WERI-Rb-1 (cell line): ENCODE measurements around the gene FNIP2.

Experiments used
- DNase-seq: peaks from one replicate; pipeline ENCODE4 v3.0.0-alpha.2; 2020
- H3K27ac ChIP-seq: fragments of 250-450 bp; sonication (Bioruptor Pico); 2 replicates; pipeline ENCODE4 v1.5.1; 2020; ENCODE audit warnings: mild to moderate bottlenecking, moderate library complexity
- H3K27me3 ChIP-seq: fragments of 250-450 bp; sonication (Bioruptor Pico); 2 replicates; pipeline ENCODE4 v1.5.1; 2021; ENCODE audit warnings: mild to moderate bottlenecking, low read depth, moderate library complexity; ENCODE audit not compliant: insufficient read depth, severe bottlenecking
- H3K36me3 ChIP-seq: fragments of 250-450 bp; sonication (Bioruptor Pico); 2 replicates; pipeline ENCODE4 v1.5.1; 2020; ENCODE audit warnings: mild to moderate bottlenecking, moderate library complexity
- H3K4me3 ChIP-seq: 2 replicates; pipeline ENCODE4 v1.5.1; 2011; ENCODE audit warnings: low read depth, mild to moderate bottlenecking, control low read depth, low read length
- H3K9me3 ChIP-seq: fragments of 250-450 bp; sonication (Bioruptor Pico); 2 replicates; pipeline ENCODE4 v1.5.1; 2021; ENCODE audit warnings: mild to moderate bottlenecking, moderate library complexity; ENCODE audit not compliant: severe bottlenecking
- CTCF ChIP-seq: IDR thresholded peaks from 2 replicates; pipeline ENCODE4 v1.5.1; 2011; ENCODE audit warnings: low read depth, mild to moderate bottlenecking, control low read depth, inconsistent platforms, low read length

FNIP2 gene

GRCh38 chr4:158813113-158813512 lies 44.3 kb downstream of the FNIP2 start:
- Histone ChIP-seq H3K4me3 (no peak overlapping the region), H3K9me3 (no peaks in the 10 kb centered on the region), H3K27me3 (no peaks in the 10 kb centered on the region), H3K27ac (no peak overlapping the region), H3K36me3 (peaks cover 4% of the 10 kb centered on the region; the same call in 1 of the 2 replicates)
- TF ChIP-seq CTCF: no peak
- DNase-seq: no peak

- Histone ChIP-seq H3K4me3 (no peak overlapping the region), H3K36me3 (peaks cover 4% of the 10 kb centered on the region; the same call in 1 of the 2 replicates), H3K9me3 (no peaks in the 10 kb centered on the region), H3K27ac (no peak overlapping the region), H3K27me3 (no peaks in the 10 kb centered on the region)
- no peak for DNase-seq
- TF ChIP-seq CTCF: no peak
Observed at GRCh38 chr4:158814207-158814606, 45.4 kb downstream of the FNIP2 start.

- Histone ChIP-seq H3K36me3 (peaks cover 4% of the 10 kb centered on the region; the same call in 1 of the 2 replicates), H3K27me3 (no peaks in the 10 kb centered on the region), H3K27ac (no peak overlapping the region), H3K4me3 (no peak overlapping the region), H3K9me3 (no peaks in the 10 kb centered on the region)
- DNase-seq: no peak
- TF ChIP-seq CTCF: no peak
Observed at GRCh38 chr4:158814636-158815330, 46.0 kb downstream of the FNIP2 start.

- peaks cover 4% of the 10 kb centered on the region; the same call in 1 of the 2 replicates for H3K36me3 ChIP-seq
- H3K4me3 ChIP-seq: no peak overlapping the region
- DNase-seq: no peak
- H3K9me3 ChIP-seq: no peaks in the 10 kb centered on the region
- no peak for TF ChIP-seq CTCF
- no peaks in the 10 kb centered on the region for H3K27me3 ChIP-seq
- H3K27ac ChIP-seq: no peak overlapping the region
Observed at GRCh38 chr4:158816955-158817354, 48.1 kb downstream of the FNIP2 start.

GRCh38 chr4:158817562-158818296 lies 48.9 kb downstream of the FNIP2 start:
- Histone ChIP-seq H3K4me3 (no peak overlapping the region), H3K27ac (no peak overlapping the region; the same call in 1 of the 2 replicates), H3K9me3 (no peaks in the 10 kb centered on the region), H3K27me3 (no peaks in the 10 kb centered on the region), H3K36me3 (peaks cover 4% of the 10 kb centered on the region; the same call in 1 of the 2 replicates)
- no peak for TF ChIP-seq CTCF
- no peak for DNase-seq
